GM12878 (cell line): Measurements from ENCODE around the gene MCTP2. TPM values are rescaled to one million over a fixed set of nuclear protein-coding genes. Genes with fewer than 3 reads are reported as not detected.

Experiments
- ATAC-seq: fragments of 200-7000 bp; cut with Tn5 transposase; 3 replicates; pipeline ENCODE4 v1.9.1; 2020; ENCODE audit warnings: mild to moderate bottlenecking, moderate library complexity
- BruUV-seq: library from RNA; stranded (reverse); fragments of 400-500 nt; replicated peaks from 2 replicates; lab custom pipeline; 2021; lab: Mats Ljungman, UMichigan
- CTCF ChIA-PET: fragments of 300-600 bp; sonication (Branson Sonifier 250); formaldehyde crosslinking; extraction: SDS; loops from one replicate; lab custom pipeline; 2021; ENCODE audit warnings: inconsistent platforms; lab: Yijun Ruan, JAX
- POLR2A ChIA-PET: fragments of 350-600 bp; formaldehyde crosslinking; extraction: SDS; loops from one replicate; lab custom pipeline; 2021; ENCODE audit warnings: inconsistent platforms; lab: Charles Lee
- RAD21 ChIA-PET: fragments of 300-600 bp; sonication (Branson Sonifier 250); formaldehyde crosslinking; loops from one replicate; lab custom pipeline; 2023; ENCODE audit warnings: antibody characterized with exemption; ENCODE audit not compliant: unreplicated experiment; lab: Charles Lee
- SMC1A ChIA-PET: fragments of 300-600 bp; sonication (Branson Sonifier 250); formaldehyde crosslinking; loops from one replicate; lab custom pipeline; 2023; ENCODE audit not compliant: unreplicated experiment, uncharacterized antibody; lab: Charles Lee
- DNase-seq: peaks from one replicate; pipeline ENCODE4 v3.0.0-alpha.2; 2011; ENCODE audit warnings: low read depth, low spot score
- FAIRE-seq: peaks from 3 replicates; lab custom pipeline; 2011; peaks lifted over from hg19 to GRCh38; lab: Jason Lieb, UNC
- H2AFZ ChIP-seq: 2 replicates; pipeline ENCODE4 v1.6.0; 2011; ENCODE audit warnings: low read depth, low read length, control low read depth; ENCODE audit not compliant: control insufficient read depth
- H3K27ac ChIP-seq: 2 replicates; pipeline ENCODE4 v1.5.1; 2011; ENCODE audit warnings: control low read depth; ENCODE audit not compliant: control insufficient read depth, insufficient read depth
- H3K27me3 ChIP-seq, 2 experiments: replicated peaks in 1 of 2; 2 replicates each; pipeline versions ENCODE4 v1.6.0 to v1.6.1; 2011; ENCODE audit warnings: low read length in 1 of 2; ENCODE audit not compliant: control insufficient read depth in 2 of 2, insufficient read depth in 2 of 2
- H3K36me3 ChIP-seq, 2 experiments: 2 replicates each; pipeline ENCODE4 v1.5.1; 2011; ENCODE audit warnings: low read length in 1 of 2; ENCODE audit not compliant: control insufficient read depth in 2 of 2, insufficient read depth in 2 of 2
- H3K4me1 ChIP-seq: 2 replicates; pipeline ENCODE4 v1.6.1; 2011; ENCODE audit warnings: mild to moderate bottlenecking, low read length, moderate library complexity, mixed read lengths; ENCODE audit not compliant: control insufficient read depth, insufficient read depth
- H3K4me2 ChIP-seq: 2 replicates; pipeline ENCODE4 v1.6.0; 2011; ENCODE audit warnings: control low read depth; ENCODE audit not compliant: control insufficient read depth, insufficient read depth
- H3K4me3 ChIP-seq: fragments of 200-600 bp; sonication (generic); 2 replicates; pipeline ENCODE4 v1.5.1; 2016
- H3K79me2 ChIP-seq: 2 replicates; pipeline ENCODE4 v1.6.0; 2011; ENCODE audit warnings: low read length; ENCODE audit not compliant: control insufficient read depth, insufficient read depth
- H3K9ac ChIP-seq: 2 replicates; pipeline ENCODE4 v1.8.0; 2011; ENCODE audit warnings: low read length, control low read depth, mixed read lengths; ENCODE audit not compliant: control insufficient read depth, insufficient read depth
- H3K9me3 ChIP-seq: replicated peaks from 3 replicates; pipeline ENCODE4 v1.5.1; 2011; ENCODE audit warnings: mild to moderate bottlenecking, low read length; ENCODE audit not compliant: control insufficient read depth, insufficient read depth
- H4K20me1 ChIP-seq: 2 replicates; pipeline ENCODE4 v1.6.0; 2011; ENCODE audit not compliant: control insufficient read depth, insufficient read depth
- BACH1 ChIP-seq: fragments of 450-650 bp; IDR thresholded peaks from 2 replicates; pipeline ENCODE4 v1.6.1; 2017; ENCODE audit warnings: mild to moderate bottlenecking, borderline replicate concordance
- CBX3 ChIP-seq: fragments of 200-600 bp; sonication (generic); IDR thresholded peaks from 2 replicates; pipeline ENCODE4 v1.6.1; 2016; ENCODE audit warnings: low read depth, borderline replicate concordance
- ELK1 ChIP-seq: IDR thresholded peaks from 2 replicates; pipeline ENCODE4 v1.6.1; 2012; ENCODE audit warnings: low read depth, low read length, improper control_type of control experiment
- NFYB ChIP-seq: IDR thresholded peaks from 2 replicates; pipeline ENCODE4 v1.6.1; 2011; ENCODE audit warnings: low read depth, mild to moderate bottlenecking, low read length, improper control_type of control experiment, moderate library complexity; ENCODE audit not compliant: insufficient read depth
- WGBS: methylation state at CpG from one replicate; pipeline ENCODE4 v1.1.6; 2016; ENCODE audit warnings: low lambda C conversion rate; ENCODE audit not compliant: insufficient replicate concordance, insufficient coverage; ENCODE audit errors: missing lambda C conversion rate; 5-methylcytosine and 5-hydroxymethylcytosine counted together
- in situ Hi-C: fragments of 300-500 bp; cut with MboI; formaldehyde crosslinking; loops from 9 replicates; pipeline ENCODE4 v1.14.3; 2018; ENCODE audit warnings: mixed read lengths
- intact Hi-C: fragments of 100-400 bp; cut with micrococcal nuclease; formaldehyde crosslinking; loops from one replicate; pipeline ENCODE4 v1.14.2; 2022; ENCODE audit not compliant: unreplicated experiment
- polyA plus RNA-seq, 11 experiments: library from polyadenylated mRNA; depleted of rRNA in 4 of 11; unstranded in 6 of 11; stranded (reverse) in 5 of 11; fragments of >200 nt; fragmentation: Nextera tagmentation in 4 of 11; fragmentation: Illumina TruSeq in 1 of 11; extraction: Ambion mirVana in 4 of 11; extraction: Trizol in 1 of 11; gene quantifications; 1 replicate in 1 of 11; 2 replicates in 10 of 11; pipeline versions ENCODE4 v1.2.1 to v1.2.3, GENCODE V29; 2011 to 2016; ENCODE audit warnings: inconsistent platforms in 2 of 11, missing spikeins in 2 of 11, low read depth in 1 of 11
- total RNA-seq, 4 experiments: library from RNA; depleted of rRNA in 3 of 4; stranded (reverse); fragments of >200 nt in 3 of 4; fragmentation: Illumina TruSeq in 1 of 4; extraction: Trizol in 1 of 4; gene quantifications; 2 replicates each; pipeline versions ENCODE4 v1.2.1 to v1.2.3, GENCODE V29; 2013 to 2021

Gene MCTP2
- total and polyA plus RNA-seq, 10 of the 15 experiments (the other 5 are each of a cell fraction or from before 2014, with no cell fraction given): 0.24 to 48.5 (median 0.88) TPM

GRCh38 chr15:94439158-94439557 lies 207.8 kb downstream of the MCTP2 start:
- no TSS peak for BruUV-seq
- Histone ChIP-seq H3K4me1 (no peaks in the 10 kb centered on the region), H3K79me2 (no peaks in the 10 kb centered on the region), H3K9me3 (no peaks in the 10 kb centered on the region), H4K20me1 (no peaks in the 10 kb centered on the region), H3K27me3 (no peaks in the 10 kb centered on the region), H3K9ac (no peak overlapping the region), H2AFZ (no peak overlapping the region), H3K27ac (no peak overlapping the region), H3K4me2 (no peak overlapping the region), H3K36me3 (no peaks in the 10 kb centered on the region), H3K4me3 (no peak overlapping the region)
- 59% methylated on average over 3 of the region's 3 CpGs for WGBS
- no peak for ATAC-seq
- SMC1A ChIA-PET: no interaction called here
- no peak for TF ChIP-seq ELK1
- no peak for TF ChIP-seq NFYB
- no peak for DNase-seq
- CTCF ChIA-PET: no interaction called here
- RAD21 ChIA-PET: no interaction called here
- POLR2A ChIA-PET: no interaction called here
- in situ Hi-C loops: no loop called here
- intact Hi-C loops: no loop called here
- FAIRE-seq: no peak

GRCh38 chr15:94441760-94442159 lies 210.4 kb downstream of the MCTP2 start:
- no peaks in the 10 kb centered on the region for H4K20me1 ChIP-seq
- BruUV-seq: no TSS peak
- TF ChIP-seq CBX3: no peak
- no peak for TF ChIP-seq BACH1
- TF ChIP-seq, all 136 proteins: peak for 0
- intact Hi-C loops (no loop called here), in situ Hi-C loops (no loop called here)
- Histone ChIP-seq H2AFZ (no peak overlapping the region), H3K27ac (no peak overlapping the region), H3K9ac (no peak overlapping the region), H3K4me2 (no peak overlapping the region), H3K27me3 (no peaks in the 10 kb centered on the region), H3K4me3 (no peak overlapping the region), H3K9me3 (no peaks in the 10 kb centered on the region), H3K36me3 (no peaks in the 10 kb centered on the region), H3K4me1 (no peaks in the 10 kb centered on the region), H3K79me2 (no peaks in the 10 kb centered on the region)
- no peak for DNase-seq
- ChIA-PET POLR2A (no interaction called here), RAD21 (no interaction called here), CTCF (interaction anchor here (0.6 kb wide), 1 partner anchor 35 kb away, joined by 3 read pairs; no protein-coding TSS in a partner anchor), SMC1A (no interaction called here)
- FAIRE-seq: no peak
- no peak for ATAC-seq
- WGBS: 30% methylated on average over 3 of the region's 3 CpGs
